ENCODE results near the gene IRF4. TPM values are rescaled to one million over a fixed set of nuclear protein-coding genes. Genes with fewer than 3 reads are reported as not detected.

Gene IRF4
- total RNA-seq, 2 donors from 2014 or later: 0.15 to 1.1 TPM

DNA sequence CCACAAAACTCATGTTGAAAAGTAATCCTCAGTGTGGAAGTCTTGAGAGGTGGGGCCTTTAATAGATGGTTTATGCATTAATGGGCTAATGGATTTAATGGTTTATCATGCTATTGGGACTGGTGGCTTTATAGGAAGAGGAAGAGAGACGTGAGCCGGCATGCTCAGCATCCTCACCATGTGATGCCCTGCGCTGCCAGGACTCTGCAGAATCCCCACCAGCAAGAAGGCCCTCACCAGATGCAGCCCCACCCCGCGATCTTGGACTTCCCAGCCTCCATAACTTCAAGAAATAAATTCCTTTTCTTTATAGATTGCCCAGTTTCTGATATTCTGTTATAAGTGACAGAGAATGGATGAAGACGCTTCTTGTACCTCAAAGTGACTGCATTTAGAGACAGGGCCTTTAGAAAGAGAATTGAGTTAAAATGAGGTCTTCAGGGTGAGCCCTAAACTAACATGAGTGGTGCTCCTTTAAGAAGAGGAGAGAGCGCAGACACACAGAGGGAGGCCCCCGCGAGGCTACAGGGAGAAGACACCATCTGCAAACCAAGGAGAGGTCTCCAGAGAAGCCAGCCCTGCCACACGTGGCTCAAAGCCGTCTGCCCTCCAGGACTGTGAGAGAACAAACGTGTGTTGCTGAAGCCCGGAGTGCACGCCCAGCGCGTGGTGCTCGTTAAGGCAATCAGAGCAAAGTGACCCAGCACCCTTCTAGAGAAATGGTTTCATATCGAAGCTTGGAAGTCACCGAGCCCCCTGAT lies 56.9 kb downstream of the IRF4 start:
- peaks cover 0 to 5% of the 10 kb centered on the region in 2 donors for H3K4me1 ChIP-seq
- DNase-seq (ENCODE audit: low spot score): no peak
- no peaks in the 10 kb centered on the region for H3K9me3 ChIP-seq
- TF ChIP-seq, protein P1, sequence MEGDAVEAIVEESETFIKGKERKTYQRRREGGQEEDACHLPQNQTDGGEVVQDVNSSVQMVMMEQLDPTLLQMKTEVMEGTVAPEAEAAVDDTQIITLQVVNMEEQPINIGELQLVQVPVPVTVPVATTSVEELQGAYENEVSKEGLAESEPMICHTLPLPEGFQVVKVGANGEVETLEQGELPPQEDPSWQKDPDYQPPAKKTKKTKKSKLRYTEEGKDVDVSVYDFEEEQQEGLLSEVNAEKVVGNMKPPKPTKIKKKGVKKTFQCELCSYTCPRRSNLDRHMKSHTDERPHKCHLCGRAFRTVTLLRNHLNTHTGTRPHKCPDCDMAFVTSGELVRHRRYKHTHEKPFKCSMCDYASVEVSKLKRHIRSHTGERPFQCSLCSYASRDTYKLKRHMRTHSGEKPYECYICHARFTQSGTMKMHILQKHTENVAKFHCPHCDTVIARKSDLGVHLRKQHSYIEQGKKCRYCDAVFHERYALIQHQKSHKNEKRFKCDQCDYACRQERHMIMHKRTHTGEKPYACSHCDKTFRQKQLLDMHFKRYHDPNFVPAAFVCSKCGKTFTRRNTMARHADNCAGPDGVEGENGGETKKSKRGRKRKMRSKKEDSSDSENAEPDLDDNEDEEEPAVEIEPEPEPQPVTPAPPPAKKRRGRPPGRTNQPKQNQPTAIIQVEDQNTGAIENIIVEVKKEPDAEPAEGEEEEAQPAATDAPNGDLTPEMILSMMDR (IDR thresholded peaks at IDR 0.05): no peak
- H3K27ac ChIP-seq: no peak overlapping the region
- H3K27me3 ChIP-seq: no peaks in the 10 kb centered on the region
- H3K36me3 ChIP-seq: no peaks in the 10 kb centered on the region
- no peak overlapping the region for H3K4me3 ChIP-seq

DNA sequence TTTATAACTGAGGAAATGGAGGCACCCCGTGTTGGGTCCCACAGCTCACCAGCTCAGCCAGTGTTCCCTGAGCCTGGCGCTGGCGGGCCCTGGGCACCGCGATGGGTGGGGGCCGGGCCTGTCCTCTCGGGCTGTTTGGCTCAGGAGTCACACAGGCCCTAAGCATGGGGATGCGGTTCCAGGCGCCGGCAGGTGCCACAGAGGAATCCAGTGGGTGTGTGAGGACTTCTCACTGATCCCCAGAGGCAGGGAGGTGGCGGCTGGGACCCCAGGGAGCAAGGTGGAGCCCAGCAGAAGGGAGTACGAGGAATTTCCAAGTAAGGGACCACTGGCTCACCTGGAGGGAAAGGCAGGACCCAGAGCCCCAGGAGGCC lies 57.5 kb downstream of the IRF4 start:
- TF ChIP-seq, protein P1 (IDR thresholded peaks at IDR 0.05): no peak
- no peak for DNase-seq (ENCODE audit: low spot score)
- Histone ChIP-seq H3K27ac (no peak overlapping the region), H3K9me3 (no peaks in the 10 kb centered on the region), H3K4me1 (peaks cover 0 to 5% of the 10 kb centered on the region in 2 donors), H3K36me3 (no peaks in the 10 kb centered on the region), H3K27me3 (no peaks in the 10 kb centered on the region), H3K4me3 (no peak overlapping the region)

DNA sequence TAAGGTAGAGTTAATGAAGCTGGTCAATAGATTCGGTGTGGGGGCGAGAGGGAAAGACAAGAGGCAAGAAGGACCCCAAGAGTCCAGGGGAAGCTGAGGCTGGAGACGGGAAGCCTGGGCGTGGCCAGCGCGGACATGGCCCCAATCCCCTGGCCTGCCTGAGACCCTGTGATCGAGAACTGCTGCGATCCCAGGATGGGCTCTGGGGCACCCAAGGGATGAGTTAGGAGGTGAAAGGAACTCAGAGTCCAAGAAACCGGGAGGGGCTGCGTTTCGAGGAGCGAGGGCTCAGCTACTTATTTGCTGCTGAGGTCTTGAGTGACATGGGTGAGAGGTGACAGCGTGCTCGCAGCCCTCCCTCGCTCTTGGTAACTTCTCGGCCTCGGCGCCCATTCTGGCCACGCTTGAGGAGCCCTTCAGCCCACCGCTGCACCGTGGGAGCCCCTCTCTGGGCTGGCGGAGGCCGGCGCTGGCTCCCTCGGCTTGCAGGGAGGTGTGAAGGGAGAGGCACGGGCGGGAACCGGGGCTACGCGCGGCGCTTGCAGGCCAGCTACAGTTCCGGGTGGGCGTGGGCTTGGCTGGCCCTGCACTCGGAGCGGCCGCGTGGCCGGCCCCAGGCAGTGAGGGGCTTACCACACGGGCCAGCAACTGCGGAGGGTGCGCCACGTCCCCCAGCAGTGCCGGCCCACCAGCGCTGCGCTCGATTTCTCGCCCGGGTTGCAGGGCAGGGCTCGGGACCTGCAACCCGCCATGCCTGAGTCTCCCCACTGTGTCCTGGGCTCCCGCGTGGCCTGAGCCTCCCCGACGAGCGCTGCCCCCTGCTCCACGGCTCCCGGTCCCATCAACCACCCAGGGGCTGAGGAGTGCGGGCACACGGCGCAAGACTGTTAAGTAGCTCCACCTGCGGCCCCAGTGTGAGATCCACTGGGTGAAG lies 58.2 kb downstream of the IRF4 start:
- TF ChIP-seq, protein P1 (IDR thresholded peaks at IDR 0.05): no peak
- Histone ChIP-seq H3K27ac (no peak overlapping the region), H3K9me3 (no peaks in the 10 kb centered on the region), H3K4me1 (peaks cover 0 to 5% of the 10 kb centered on the region in 2 donors), H3K4me3 (no peak overlapping the region), H3K36me3 (no peaks in the 10 kb centered on the region), H3K27me3 (no peaks in the 10 kb centered on the region)
- DNase-seq (ENCODE audit: low spot score): no peak

DNA sequence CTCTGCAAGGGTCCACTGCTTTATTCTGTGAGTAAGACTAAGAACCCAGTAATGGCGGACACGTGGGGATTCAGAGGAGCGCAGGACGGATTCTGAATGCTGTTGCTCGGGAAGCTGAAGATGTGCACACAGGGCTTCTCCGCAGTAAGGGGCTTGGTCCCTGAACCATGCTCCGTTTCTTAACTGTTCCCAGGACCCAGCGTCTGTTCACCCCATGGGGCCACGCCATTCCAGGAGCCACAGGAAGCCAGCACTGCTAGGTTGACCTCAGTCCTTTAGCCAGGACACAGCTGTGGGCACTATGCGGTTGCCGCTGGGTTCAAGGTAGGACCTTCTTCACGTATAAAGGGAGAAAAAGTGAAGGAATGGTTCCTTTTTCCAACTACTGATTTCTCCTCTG lies 59.8 kb downstream of the IRF4 start:
- Histone ChIP-seq H3K27ac (no peak overlapping the region), H3K9me3 (no peaks in the 10 kb centered on the region), H3K4me1 (peaks cover 0 to 5% of the 10 kb centered on the region in 2 donors), H3K36me3 (no peaks in the 10 kb centered on the region), H3K27me3 (no peaks in the 10 kb centered on the region), H3K4me3 (no peak overlapping the region)
- DNase-seq (ENCODE audit: low spot score): no peak
- TF ChIP-seq, protein P1 (IDR thresholded peaks at IDR 0.05): no peak

DNA sequence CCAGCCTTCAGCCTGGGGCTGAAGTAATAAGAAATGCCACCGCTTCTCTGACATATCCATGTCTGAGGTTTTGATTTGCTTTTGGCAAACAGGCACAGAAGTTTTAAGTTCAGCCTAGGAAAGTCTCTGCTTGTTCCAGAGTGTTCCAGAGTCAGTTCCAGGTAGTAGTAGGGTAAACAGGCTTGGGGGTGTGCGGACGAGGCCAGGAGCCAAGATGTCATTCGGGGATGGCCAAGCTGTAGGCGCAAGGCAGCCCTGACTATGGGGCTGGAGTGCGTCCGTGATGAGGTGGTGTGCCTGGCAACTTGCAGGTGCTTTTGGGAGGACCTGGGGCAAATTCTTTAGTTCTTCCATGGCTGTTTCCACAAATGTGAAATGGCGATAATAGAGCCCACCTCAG lies 60.3 kb downstream of the IRF4 start:
- H3K27me3 ChIP-seq: no peaks in the 10 kb centered on the region
- H3K4me3 ChIP-seq: no peak overlapping the region
- H3K27ac ChIP-seq: no peak overlapping the region
- H3K9me3 ChIP-seq: no peaks in the 10 kb centered on the region
- H3K36me3 ChIP-seq: no peaks in the 10 kb centered on the region
- peaks cover 0 to 5% of the 10 kb centered on the region in 2 donors for H3K4me1 ChIP-seq
- TF ChIP-seq, protein P1 (IDR thresholded peaks at IDR 0.05): no peak
- DNase-seq (ENCODE audit: low spot score): no peak

Measured in right atrium auricular region (tissue), 2 donors.